Breast epithelium (tissue), 4 donors: ENCODE data around the gene MSLN. TPM values are rescaled to one million over a fixed set of nuclear protein-coding genes. Genes with fewer than 3 reads are reported as not detected.
A peak's percentile ranks its signal among the peaks of the same experiment; 100 is the strongest.

Experiments used
- DNase-seq, 2 donors: peaks; one replicate each; pipeline ENCODE4 v3.0.0-alpha.2; 2019; ENCODE audit warnings: low spot score in 2 of 2
- H3K27ac ChIP-seq, 2 donors: fragments of 200-600 bp; sonication (generic) in 1 of 2; one replicate each; pipeline ENCODE4 v1.5.1; 2016 to 2019; ENCODE audit warnings: mild to moderate bottlenecking in 1 of 2
- H3K27me3 ChIP-seq, 2 donors: fragments of 200-600 bp; sonication (generic) in 1 of 2; one replicate each; pipeline versions ENCODE4 v1.5.1 to v1.6.0; 2017 to 2019; ENCODE audit warnings: control low read depth in 1 of 2, mild to moderate bottlenecking in 1 of 2
- H3K36me3 ChIP-seq: fragments of 200-600 bp; one replicate; pipeline ENCODE4 v1.5.1; 2019
- H3K4me1 ChIP-seq, 2 donors: fragments of 200-600 bp; sonication (generic); one replicate each; pipeline ENCODE4 v1.5.1; 2016 to 2019; ENCODE audit warnings: control low read depth in 1 of 2
- H3K4me3 ChIP-seq, 3 donors: fragments of 200-600 bp; sonication (generic); 1 replicate in 2 of 3; 2 replicates in 1 of 3; pipeline ENCODE4 v1.5.1; 2016 to 2019; ENCODE audit warnings: mild to moderate bottlenecking in 3 of 3, moderate library complexity in 2 of 3
- H3K9me3 ChIP-seq, 2 donors: fragments of 200-600 bp; sonication (generic) in 1 of 2; one replicate each; pipeline ENCODE4 v1.5.1; 2016 to 2019; ENCODE audit warnings: control low read depth in 1 of 2
- CTCF ChIP-seq, 3 donors: fragments of 450-650 bp; IDR thresholded peaks; one replicate each; pipeline ENCODE4 v1.5.1; 2016 to 2017; ENCODE audit warnings: antibody characterized with exemption in 3 of 3, mild to moderate bottlenecking in 3 of 3, moderate library complexity in 3 of 3
- POLR2A ChIP-seq: fragments of 450-650 bp; IDR thresholded peaks from one replicate; pipeline ENCODE4 v1.6.1; 2016; ENCODE audit warnings: antibody characterized with exemption, mild to moderate bottlenecking, moderate library complexity
- POLR2AphosphoS5 ChIP-seq, 3 donors: sonication (generic); formaldehyde crosslinking; IDR thresholded peaks; one replicate each; pipeline ENCODE4 v1.6.1; 2017; ENCODE audit warnings: antibody characterized with exemption in 3 of 3
- intact Hi-C: fragments of 100-400 bp; cut with DNase I; formaldehyde crosslinking; loops from one replicate; pipeline ENCODE4 v1.15.1; 2023; ENCODE audit warnings: low total_unique reads
- total RNA-seq, 3 donors: library from RNA; depleted of rRNA; stranded (reverse); fragments of >200 nt; gene quantifications; one replicate each; pipeline ENCODE4 v1.1.0, GENCODE V29; 2016

MSLN gene
- total RNA-seq, 3 donors from 2014 or later, result 49.2 TPM; not detected in 2

- DNase-seq, result no peak
- Histone ChIP-seq H3K27me3 (no peaks in the 10 kb centered on the region), H3K4me3 (no peak overlapping the region), H3K36me3 (no peaks in the 10 kb centered on the region), H3K9me3 (no peaks in the 10 kb centered on the region), H3K27ac (no peak overlapping the region), H3K4me1 (peaks cover 14 to 24% of the 10 kb centered on the region in 2 donors)
- intact Hi-C loops, result loop anchor here (2.0 kb wide), 1 partner anchor 67 kb away; no protein-coding TSS in a partner anchor
- TF ChIP-seq POLR2AphosphoS5 (IDR thresholded peaks at IDR 0.05), result no peak
- TF ChIP-seq POLR2A, result no peak
- TF ChIP-seq CTCF (IDR thresholded peaks at IDR 0.05), result no peak
Observed at GRCh38 chr16:717450-718245, 42.9 kb upstream of the MSLN start.

- peaks cover 14 to 24% of the 10 kb centered on the region in 2 donors for H3K4me1 ChIP-seq
- TF ChIP-seq CTCF (IDR thresholded peaks at IDR 0.05) (no peak), POLR2A (no peak), POLR2AphosphoS5 (IDR thresholded peaks at IDR 0.05) (no peak)
- no peak overlapping the region for H3K4me3 ChIP-seq
- no peaks in the 10 kb centered on the region for H3K9me3 ChIP-seq
- intact Hi-C loops, result no loop called here
- no peak for DNase-seq
- H3K27ac ChIP-seq, result no peak overlapping the region
- no peaks in the 10 kb centered on the region for H3K27me3 ChIP-seq
- no peaks in the 10 kb centered on the region for H3K36me3 ChIP-seq
Observed at GRCh38 chr16:718389-718788, 42.1 kb upstream of the MSLN start.

GRCh38 chr16:718922-719321 is 41.6 kb upstream of the MSLN start:
- intact Hi-C loops, result no loop called here
- Histone ChIP-seq H3K9me3 (no peaks in the 10 kb centered on the region), H3K4me1 (peaks cover 14 to 24% of the 10 kb centered on the region in 2 donors), H3K27me3 (no peaks in the 10 kb centered on the region), H3K27ac (no peak overlapping the region), H3K4me3 (no peak overlapping the region), H3K36me3 (no peaks in the 10 kb centered on the region)
- TF ChIP-seq POLR2AphosphoS5 (IDR thresholded peaks at IDR 0.05), result no peak
- TF ChIP-seq POLR2A, result no peak
- no peak for TF ChIP-seq CTCF (IDR thresholded peaks at IDR 0.05)
- DNase-seq, result no peak

GRCh38 chr16:719815-720446 is 40.6 kb upstream of the MSLN start:
- Histone ChIP-seq H3K27me3 (no peaks in the 10 kb centered on the region), H3K9me3 (no peaks in the 10 kb centered on the region), H3K4me1 (peaks cover 14 to 24% of the 10 kb centered on the region in 2 donors), H3K36me3 (no peaks in the 10 kb centered on the region), H3K27ac (peak overlapping the region; percentile 75 to 88), H3K4me3 (peak overlapping the region; percentile 64 to 79 (median 76))
- TF ChIP-seq POLR2AphosphoS5 (IDR thresholded peaks at IDR 0.05), result no peak
- no peak for TF ChIP-seq CTCF (IDR thresholded peaks at IDR 0.05)
- TF ChIP-seq POLR2A, result no peak
- intact Hi-C loops, result no loop called here
- DNase-seq, result no peak

DNA sequence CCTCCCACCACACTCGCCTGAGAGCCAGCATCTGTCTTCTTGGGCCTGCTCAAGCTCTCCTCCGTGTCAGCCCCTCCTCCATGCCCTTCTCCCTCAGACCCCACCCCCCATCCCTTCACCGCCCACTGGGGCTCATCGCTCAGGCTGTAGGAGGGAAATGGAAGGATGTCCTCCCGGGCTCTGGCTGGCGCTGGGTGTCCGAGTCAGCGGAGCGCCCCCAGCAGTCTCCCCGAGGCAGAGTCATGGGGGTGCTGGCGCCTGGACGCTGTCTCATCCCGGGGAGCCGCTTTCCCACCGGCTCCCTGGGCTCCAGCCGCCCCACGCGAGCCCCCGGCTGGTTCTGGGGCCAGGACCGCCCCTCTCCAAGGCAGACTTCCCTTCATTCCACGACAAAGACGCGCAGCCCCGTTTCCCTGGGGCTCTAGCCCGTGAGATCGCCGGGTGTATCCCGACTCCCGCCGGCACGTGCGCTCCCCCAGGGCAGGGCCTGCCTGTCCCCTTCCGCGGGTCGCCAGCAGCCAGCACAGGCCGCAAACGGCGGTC is 40.0 kb upstream of the MSLN start:
- Histone ChIP-seq H3K4me3 (peak overlapping the region; percentile 64 to 79 (median 76)), H3K36me3 (no peaks in the 10 kb centered on the region), H3K9me3 (no peaks in the 10 kb centered on the region), H3K27ac (peak overlapping the region; percentile 75 to 88), H3K4me1 (peaks cover 14 to 24% of the 10 kb centered on the region in 2 donors), H3K27me3 (no peaks in the 10 kb centered on the region)
- TF ChIP-seq CTCF (IDR thresholded peaks at IDR 0.05) (no peak), POLR2A (no peak)
- intact Hi-C loops, result no loop called here
- DNase-seq, result no peak
